Rectal smooth muscle tissue (tissue), 1 donor: ENCODE results near the gene ZNF345.

ENCODE experiments used
- H3K27ac ChIP-seq: one replicate; pipeline ENCODE4 v1.7.0; 2013; ENCODE audit warnings: low read depth, low read length, inconsistent platforms
- H3K27me3 ChIP-seq: one replicate; pipeline ENCODE4 v1.7.0; 2013; ENCODE audit warnings: low read length; ENCODE audit not compliant: control insufficient read depth, insufficient read depth
- H3K36me3 ChIP-seq: one replicate; pipeline ENCODE4 v1.7.0; 2013; ENCODE audit warnings: low read length; ENCODE audit not compliant: control insufficient read depth, insufficient read depth
- H3K4me1 ChIP-seq: one replicate; pipeline ENCODE4 v1.7.0; 2013; ENCODE audit warnings: low read length; ENCODE audit not compliant: control insufficient read depth, insufficient read depth
- H3K4me3 ChIP-seq: one replicate; pipeline ENCODE4 v1.7.0; 2013; ENCODE audit warnings: low read length
- H3K9ac ChIP-seq: one replicate; pipeline ENCODE4 v1.7.0; 2013; ENCODE audit warnings: low read length

The ZNF345 gene

GRCh38 chr19:36850559-36851442, at the start of gene ZNF345:
TSS of gene ZNF345 (plus strand) at chr19:36850876. CDS start at chr19:36876831, 25,955 bp downstream.
- Histone ChIP-seq H3K27me3 (no peaks in the 10 kb centered on the region), H3K27ac (peak within 1 kb of the TSS; percentile 86), H3K36me3 (peaks cover 2% of the 10 kb centered on the region), H3K9ac (peak within 1 kb of the TSS; percentile 88), H3K4me1 (peaks cover 2% of the 10 kb centered on the region), H3K4me3 (peak within 1 kb of the TSS; percentile 94)

DNA sequence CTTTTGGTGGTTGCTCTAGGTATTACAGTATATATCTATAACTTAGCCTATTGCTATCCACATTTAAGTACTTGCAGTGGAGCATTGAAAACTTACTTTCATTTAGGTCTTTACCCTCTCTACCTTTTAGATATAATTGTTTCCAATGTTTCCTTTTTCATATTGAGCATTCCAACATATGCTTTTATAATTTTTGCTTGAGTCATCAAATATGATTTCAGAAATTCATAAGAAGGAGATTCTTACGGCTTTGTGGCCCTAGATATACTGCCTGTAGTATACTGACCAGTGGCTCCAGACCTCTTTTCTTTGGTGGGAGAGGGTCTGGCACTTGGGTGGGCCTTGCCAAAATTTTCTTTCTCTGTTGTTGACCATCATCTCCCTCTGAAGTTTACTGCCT, 45.3 kb upstream of the ZNF345 start:
- H3K27me3 ChIP-seq: no peaks in the 10 kb centered on the region
- H3K36me3 ChIP-seq: peaks cover 7% of the 10 kb centered on the region
- H3K4me3 ChIP-seq: no peak overlapping the region
- no peaks in the 10 kb centered on the region for H3K4me1 ChIP-seq
- no peak overlapping the region for H3K27ac ChIP-seq
- no peak overlapping the region for H3K9ac ChIP-seq

- Histone ChIP-seq H3K36me3 (peaks cover 7% of the 10 kb centered on the region), H3K9ac (no peak overlapping the region), H3K4me3 (no peak overlapping the region), H3K4me1 (no peaks in the 10 kb centered on the region), H3K27ac (no peak overlapping the region), H3K27me3 (no peaks in the 10 kb centered on the region)
Observed at GRCh38 chr19:36807029-36807428, 43.6 kb upstream of the ZNF345 start.

DNA sequence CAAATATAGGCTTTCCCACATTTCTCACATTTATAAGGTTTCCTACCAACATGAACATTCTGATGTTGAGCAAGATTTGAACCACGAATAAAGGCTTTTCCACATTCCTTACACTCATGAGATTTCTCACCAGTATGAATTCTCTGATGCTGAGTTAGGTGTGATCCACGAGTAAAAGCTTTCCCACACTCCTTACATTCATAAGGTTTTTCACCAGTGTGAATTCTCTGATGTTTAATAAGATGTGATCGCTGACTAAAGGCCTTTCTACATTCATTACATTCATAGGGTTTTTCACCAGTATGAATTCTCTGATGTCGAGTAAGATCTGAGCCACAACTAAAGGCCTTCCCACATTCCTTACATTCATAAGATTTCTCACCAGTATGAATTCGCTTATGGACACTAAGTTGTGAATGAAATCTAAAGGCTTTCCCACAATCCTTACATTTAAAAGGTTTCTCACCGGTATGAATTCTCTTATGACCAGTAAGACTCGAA, 31.5 kb upstream of the ZNF345 start:
- Histone ChIP-seq H3K4me1 (no peaks in the 10 kb centered on the region), H3K27ac (no peak overlapping the region), H3K27me3 (no peaks in the 10 kb centered on the region), H3K4me3 (peak overlapping the region; percentile 20), H3K36me3 (peaks cover 41% of the 10 kb centered on the region), H3K9ac (no peak overlapping the region)

DNA sequence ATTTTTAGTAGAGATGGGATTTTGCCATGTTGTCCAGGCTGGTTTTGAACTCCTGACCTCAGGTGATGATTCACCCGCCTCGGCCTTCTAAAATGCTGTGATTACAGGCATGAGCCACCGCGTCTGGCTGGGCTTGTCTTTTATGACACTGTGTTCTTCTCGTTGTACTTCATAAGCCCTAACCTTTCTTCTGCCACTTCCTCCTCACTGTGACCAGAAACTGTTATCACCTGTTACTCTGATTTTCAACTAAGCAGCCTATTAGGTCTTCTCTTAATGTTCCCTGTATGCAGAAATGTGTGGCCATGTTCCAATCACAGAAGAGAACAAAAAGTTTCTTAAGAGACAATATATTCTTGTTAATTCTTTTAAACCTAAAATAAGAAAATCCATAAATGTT, 28.9 kb upstream of the ZNF345 start:
- Histone ChIP-seq H3K9ac (no peak overlapping the region), H3K36me3 (peaks cover 38% of the 10 kb centered on the region), H3K27ac (no peak overlapping the region), H3K4me1 (no peaks in the 10 kb centered on the region), H3K27me3 (no peaks in the 10 kb centered on the region), H3K4me3 (no peak overlapping the region)

- H3K27me3 ChIP-seq: no peaks in the 10 kb centered on the region
- no peak overlapping the region for H3K9ac ChIP-seq
- H3K4me3 ChIP-seq: no peak overlapping the region
- no peaks in the 10 kb centered on the region for H3K4me1 ChIP-seq
- no peak overlapping the region for H3K27ac ChIP-seq
- peaks cover 22% of the 10 kb centered on the region for H3K36me3 ChIP-seq
Observed at GRCh38 chr19:36833430-36833829, 17.2 kb upstream of the ZNF345 start.

DNA sequence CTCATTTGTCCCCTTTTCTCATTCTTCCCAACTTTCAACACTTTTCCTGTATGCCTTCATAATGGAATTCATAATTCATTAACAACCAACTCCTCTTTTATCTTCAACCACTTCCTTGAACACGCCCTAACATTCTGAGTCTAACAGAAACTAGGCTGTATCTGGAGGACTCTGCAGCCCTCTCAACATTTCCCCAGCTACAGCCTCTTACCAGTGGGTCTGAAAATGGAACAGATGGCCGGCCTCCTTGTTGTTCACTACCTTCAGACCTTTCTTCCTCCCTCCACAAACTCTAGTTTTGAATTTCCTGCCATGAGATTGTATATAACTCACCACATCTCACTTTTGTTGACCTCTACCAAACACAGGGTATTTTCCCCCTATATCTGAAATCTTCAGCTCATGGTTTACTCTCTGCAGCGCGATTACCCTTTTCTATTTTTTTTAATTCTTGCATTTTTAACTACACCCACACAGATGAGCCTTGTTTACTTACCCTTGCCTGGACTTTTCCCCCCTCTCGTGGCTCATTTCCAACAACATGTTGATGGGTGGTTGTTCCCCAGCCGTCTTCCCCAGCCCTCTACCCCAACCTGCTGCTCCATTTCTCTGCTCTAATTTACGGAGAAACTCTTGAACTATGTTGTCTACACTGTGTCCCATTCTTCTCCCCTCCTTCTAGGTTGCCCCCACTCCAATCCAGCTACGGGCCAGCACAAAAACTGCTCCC, 13.3 kb upstream of the ZNF345 start:
- Histone ChIP-seq H3K4me1 (no peaks in the 10 kb centered on the region), H3K9ac (peak overlapping the region; percentile 76), H3K36me3 (peaks cover 13% of the 10 kb centered on the region), H3K27ac (peak overlapping the region; percentile 85), H3K4me3 (peak overlapping the region; percentile 79), H3K27me3 (no peaks in the 10 kb centered on the region)

GRCh38 chr19:36837906-36838783, 12.5 kb upstream of the ZNF345 start, which contains the start of gene ZNF790:
TSS of gene ZNF790 (minus strand) at chr19:36838387. CDS start at chr19:36825619, 12,768 bp downstream.
- H3K36me3 ChIP-seq: peaks cover 12% of the 10 kb centered on the region
- H3K27ac ChIP-seq: peak within 1 kb of the TSS; percentile 85

DNA sequence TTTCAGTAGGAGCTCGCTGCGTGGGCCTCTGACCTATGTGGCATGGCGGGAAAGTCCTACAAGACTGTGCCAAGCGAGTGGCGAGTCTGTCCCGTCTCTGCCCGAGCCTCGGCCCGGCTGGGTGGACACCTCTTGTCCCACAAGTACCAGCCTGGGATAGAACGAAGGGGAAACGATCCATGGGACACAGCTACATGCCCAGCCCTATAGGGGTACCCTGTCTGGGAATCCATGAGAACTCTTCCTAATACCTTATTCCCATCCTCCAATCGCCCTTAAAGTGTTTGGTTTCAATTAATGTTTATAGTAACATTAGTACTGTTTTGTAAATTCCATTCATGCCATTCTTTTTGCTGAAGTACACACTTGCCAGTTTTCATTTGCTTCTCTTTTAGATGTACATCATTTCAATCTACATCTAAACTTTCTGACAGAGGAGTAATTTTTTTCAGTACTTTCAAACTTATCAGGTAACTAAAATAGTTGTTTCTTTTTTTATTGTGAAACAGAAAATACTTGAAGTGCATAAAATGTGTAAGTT, 11.8 kb upstream of the ZNF345 start:
- H3K27me3 ChIP-seq: no peaks in the 10 kb centered on the region
- peak overlapping the region; percentile 79 for H3K4me3 ChIP-seq
- H3K4me1 ChIP-seq: no peaks in the 10 kb centered on the region
- no peak overlapping the region for H3K9ac ChIP-seq
- H3K36me3 ChIP-seq: peaks cover 7% of the 10 kb centered on the region
- H3K27ac ChIP-seq: peak overlapping the region; percentile 85

More at GRCh38 chr19:36837906-36838783, 12.5 kb upstream of the ZNF345 start, which contains the start of gene ZNF790:
- Histone ChIP-seq H3K9ac (peak within 1 kb of the TSS; percentile 76), H3K4me3 (peak within 1 kb of the TSS; percentile 79), H3K27me3 (no peaks in the 10 kb centered on the region), H3K4me1 (no peaks in the 10 kb centered on the region)

DNA sequence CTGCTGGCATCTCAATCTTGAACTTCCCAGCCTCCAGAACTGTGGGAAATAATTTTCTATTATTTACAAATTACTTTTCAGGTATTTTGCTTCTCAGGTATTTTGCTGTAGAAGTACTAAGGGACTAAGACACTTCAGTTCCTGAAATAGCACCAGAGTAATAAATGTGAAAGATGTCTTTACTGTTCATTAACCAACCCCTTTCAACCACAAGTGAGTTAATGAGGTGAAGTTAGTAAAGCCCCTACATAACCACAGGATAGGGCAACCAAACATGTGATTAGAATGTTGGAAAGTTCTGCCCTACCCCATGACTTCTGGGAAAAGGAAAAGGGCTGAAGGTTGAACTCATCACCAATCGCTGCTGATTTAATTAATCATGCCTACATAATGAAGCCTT, 2.7 kb upstream of the ZNF345 start:
- peaks cover 2% of the 10 kb centered on the region for H3K4me1 ChIP-seq
- H3K27me3 ChIP-seq: no peaks in the 10 kb centered on the region
- no peaks in the 10 kb centered on the region for H3K36me3 ChIP-seq
- no peak overlapping the region for H3K9ac ChIP-seq
- H3K4me3 ChIP-seq: no peak overlapping the region
- no peak overlapping the region for H3K27ac ChIP-seq

DNA sequence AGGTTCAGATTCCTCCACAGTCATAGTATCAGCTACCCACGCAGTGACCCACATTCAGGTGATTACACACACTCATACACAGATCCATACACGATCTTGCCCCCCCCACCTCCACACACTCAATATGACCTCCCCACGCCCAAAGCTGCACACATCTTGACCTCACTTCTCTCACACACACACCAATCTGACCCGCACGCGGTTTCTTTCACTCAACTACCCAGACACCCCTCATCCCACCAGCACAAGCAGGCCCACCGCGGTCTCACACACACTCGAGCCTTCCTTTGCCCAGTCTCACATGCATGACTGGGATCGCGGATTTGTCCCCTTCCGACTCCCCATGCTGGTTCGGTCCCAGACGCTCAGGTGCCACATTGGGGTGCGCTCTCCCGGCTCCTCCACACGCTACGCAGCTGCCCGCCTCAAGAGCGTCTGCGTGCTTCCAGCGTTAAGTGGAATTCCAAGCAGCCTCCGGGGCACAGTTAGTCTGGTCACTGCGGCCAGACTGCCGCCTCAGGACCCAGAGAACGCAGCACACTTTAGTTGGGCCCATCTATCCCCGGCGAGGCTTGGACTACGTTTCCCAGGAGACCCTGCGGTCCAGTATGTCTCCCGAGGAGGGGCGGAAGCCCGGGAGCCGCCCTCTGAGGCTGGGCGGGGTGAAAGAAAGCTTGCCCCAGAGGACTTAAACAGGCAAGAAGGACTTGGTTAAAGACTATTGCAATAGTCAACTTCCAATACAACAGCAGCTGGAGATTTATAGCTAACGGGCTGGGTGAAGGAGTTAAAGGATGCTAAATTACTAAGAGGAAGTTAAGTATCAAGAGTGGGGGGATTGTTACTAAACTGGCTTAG, 746 bp upstream of the ZNF345 start:
- H3K4me3 ChIP-seq: peak overlapping the region; percentile 94
- H3K27ac ChIP-seq: peak overlapping the region; percentile 86
- H3K36me3 ChIP-seq: peaks cover 2% of the 10 kb centered on the region
- H3K27me3 ChIP-seq: no peaks in the 10 kb centered on the region
- H3K9ac ChIP-seq: peak overlapping the region; percentile 59
- peaks cover 2% of the 10 kb centered on the region for H3K4me1 ChIP-seq
